ENCODE measurements around the gene SPRED3. TPM values are rescaled to one million over a fixed set of nuclear protein-coding genes. Genes with fewer than 3 reads are reported as not detected.
"Not testable (repeated sequence)": the region's sequence is repeated elsewhere in the genome, so short reads cannot be mapped to it uniquely, and the experiment has no call there.

The SPRED3 gene
- total and polyA plus RNA-seq, 4 donors: under 0.01 to 0.09 TPM; not detected in 2

DNA sequence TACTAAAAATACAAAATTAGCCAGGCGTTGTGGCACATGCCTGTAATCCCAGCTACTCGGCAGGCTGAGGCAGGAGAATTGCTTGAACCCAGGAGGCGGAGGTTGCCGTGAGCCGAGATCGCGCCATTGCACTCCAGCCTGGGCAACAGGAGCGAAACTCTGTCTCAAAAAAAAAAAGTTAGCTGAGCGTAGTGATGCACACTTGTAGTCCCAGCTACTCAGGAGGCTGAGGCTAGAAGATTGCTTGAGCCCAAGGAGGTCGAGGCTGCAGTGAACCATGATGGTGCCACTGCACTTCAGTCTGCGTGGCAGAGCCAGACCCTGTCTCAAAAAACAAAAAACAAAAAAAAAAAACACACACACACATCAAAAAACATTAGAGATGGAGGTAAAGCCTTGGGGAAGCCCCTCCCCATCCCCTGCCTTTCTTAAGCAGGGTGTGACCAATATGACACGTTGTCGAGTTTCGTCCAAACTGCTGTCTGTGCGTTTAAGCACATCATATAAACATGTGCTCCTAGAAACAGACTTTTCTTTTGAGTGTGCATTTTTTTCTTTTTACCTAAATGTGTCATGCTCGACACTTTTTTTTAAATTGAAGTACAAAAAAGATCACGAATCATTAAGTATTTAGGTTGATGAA, 38.7 kb downstream of the SPRED3 start:
- not testable (repeated sequence) for H3K4me3 ChIP-seq (ENCODE audit: low read depth in 1 of 3, low read length in 3 of 3); H3K9ac ChIP-seq (ENCODE audit: low read depth in 1 of 2, low read length in 2 of 2); H3K27me3 ChIP-seq (ENCODE audit: control insufficient read depth in 4 of 4, insufficient read depth in 4 of 4, low read length in 3 of 4); H3K4me1 ChIP-seq (ENCODE audit: control insufficient read depth in 4 of 4, insufficient read depth in 4 of 4, low read length in 3 of 4); DNase-seq (ENCODE audit: low spot score); H3K36me3 ChIP-seq (ENCODE audit: control insufficient read depth in 4 of 4, insufficient read depth in 3 of 4, low read depth in 1 of 4, low read length in 3 of 4); H3K9me3 ChIP-seq (ENCODE audit: control insufficient read depth in 4 of 4, low read length in 3 of 4); H3K27ac ChIP-seq (ENCODE audit: low read depth in 1 of 2, low read length in 2 of 2)
- 76% methylated on average over 17 of the region's 17 CpGs for WGBS

DNA sequence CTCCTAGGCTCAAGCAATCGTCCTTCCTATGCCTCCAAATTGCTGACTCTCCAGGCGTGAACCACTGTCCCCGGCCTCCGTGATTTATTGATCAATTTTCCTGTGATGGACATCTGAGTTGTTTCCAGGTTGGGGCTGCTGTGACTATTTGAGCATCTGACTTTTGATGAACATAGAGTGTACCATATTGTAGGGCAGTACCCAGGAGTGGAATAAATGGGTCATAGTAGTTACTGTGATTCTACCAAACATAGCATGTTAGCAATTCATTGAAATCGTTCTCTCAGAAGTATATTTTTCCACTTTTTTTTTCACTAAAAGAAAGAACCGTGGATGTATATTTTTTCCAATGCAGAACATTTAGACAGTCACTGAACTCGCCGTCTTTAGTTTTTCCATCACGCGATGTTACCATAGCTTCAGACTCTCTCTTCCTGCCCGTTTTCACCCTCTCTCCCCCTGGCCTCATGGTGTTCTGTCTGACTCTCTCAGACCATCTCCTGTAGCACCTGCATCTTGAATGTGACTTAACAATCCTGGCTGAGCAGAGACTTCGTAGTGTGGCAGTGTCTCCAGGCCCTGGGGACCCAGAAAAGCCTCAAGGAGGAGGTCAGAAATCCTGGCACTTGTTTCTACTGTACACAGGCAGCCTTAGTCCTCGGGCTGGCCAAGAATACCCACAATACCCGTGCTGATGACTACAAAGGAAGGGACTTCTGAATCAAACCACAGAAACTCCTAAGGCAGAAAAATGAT, 40.7 kb downstream of the SPRED3 start:
- Histone ChIP-seq H3K9ac (ENCODE audit: low read depth in 1 of 2, low read length in 2 of 2) (no peak overlapping the region), H3K4me3 (ENCODE audit: low read depth in 1 of 3, low read length in 3 of 3) (no peak overlapping the region), H3K27ac (ENCODE audit: low read depth in 1 of 2, low read length in 2 of 2) (no peak overlapping the region), H3K9me3 (ENCODE audit: control insufficient read depth in 4 of 4, low read length in 3 of 4) (no peaks in the 10 kb centered on the region), H3K4me1 (ENCODE audit: control insufficient read depth in 4 of 4, insufficient read depth in 4 of 4, low read length in 3 of 4) (peaks cover 0 to 2% (median 0%) of the 10 kb centered on the region in 4 donors), H3K27me3 (ENCODE audit: control insufficient read depth in 4 of 4, insufficient read depth in 4 of 4, low read length in 3 of 4) (peaks cover 0 to 8% (median under 1%) of the 10 kb centered on the region in 4 donors), H3K36me3 (ENCODE audit: control insufficient read depth in 4 of 4, insufficient read depth in 3 of 4, low read depth in 1 of 4, low read length in 3 of 4) (no peaks in the 10 kb centered on the region)
- DNase-seq (ENCODE audit: low spot score): no peak
- no peak for TF ChIP-seq REST (IDR thresholded peaks at IDR 0.05)
- TF ChIP-seq SP1 (IDR thresholded peaks at IDR 0.05): no peak
- TF ChIP-seq ATF3 (IDR thresholded peaks at IDR 0.05): no peak
- no peak for TF ChIP-seq RXRA (IDR thresholded peaks at IDR 0.05)
- no peak for TF ChIP-seq FOXA1 (IDR thresholded peaks at IDR 0.05)
- TF ChIP-seq, protein P1, sequence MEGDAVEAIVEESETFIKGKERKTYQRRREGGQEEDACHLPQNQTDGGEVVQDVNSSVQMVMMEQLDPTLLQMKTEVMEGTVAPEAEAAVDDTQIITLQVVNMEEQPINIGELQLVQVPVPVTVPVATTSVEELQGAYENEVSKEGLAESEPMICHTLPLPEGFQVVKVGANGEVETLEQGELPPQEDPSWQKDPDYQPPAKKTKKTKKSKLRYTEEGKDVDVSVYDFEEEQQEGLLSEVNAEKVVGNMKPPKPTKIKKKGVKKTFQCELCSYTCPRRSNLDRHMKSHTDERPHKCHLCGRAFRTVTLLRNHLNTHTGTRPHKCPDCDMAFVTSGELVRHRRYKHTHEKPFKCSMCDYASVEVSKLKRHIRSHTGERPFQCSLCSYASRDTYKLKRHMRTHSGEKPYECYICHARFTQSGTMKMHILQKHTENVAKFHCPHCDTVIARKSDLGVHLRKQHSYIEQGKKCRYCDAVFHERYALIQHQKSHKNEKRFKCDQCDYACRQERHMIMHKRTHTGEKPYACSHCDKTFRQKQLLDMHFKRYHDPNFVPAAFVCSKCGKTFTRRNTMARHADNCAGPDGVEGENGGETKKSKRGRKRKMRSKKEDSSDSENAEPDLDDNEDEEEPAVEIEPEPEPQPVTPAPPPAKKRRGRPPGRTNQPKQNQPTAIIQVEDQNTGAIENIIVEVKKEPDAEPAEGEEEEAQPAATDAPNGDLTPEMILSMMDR (IDR thresholded peaks at IDR 0.05; ENCODE audit: low read depth, low read length, missing input control): no peak
- no peak for TF ChIP-seq FOXA2 (IDR thresholded peaks at IDR 0.05)
- TF ChIP-seq EGR1 (IDR thresholded peaks at IDR 0.05; ENCODE audit: low read depth in 2 of 2): no peak
- TF ChIP-seq, protein P2, sequence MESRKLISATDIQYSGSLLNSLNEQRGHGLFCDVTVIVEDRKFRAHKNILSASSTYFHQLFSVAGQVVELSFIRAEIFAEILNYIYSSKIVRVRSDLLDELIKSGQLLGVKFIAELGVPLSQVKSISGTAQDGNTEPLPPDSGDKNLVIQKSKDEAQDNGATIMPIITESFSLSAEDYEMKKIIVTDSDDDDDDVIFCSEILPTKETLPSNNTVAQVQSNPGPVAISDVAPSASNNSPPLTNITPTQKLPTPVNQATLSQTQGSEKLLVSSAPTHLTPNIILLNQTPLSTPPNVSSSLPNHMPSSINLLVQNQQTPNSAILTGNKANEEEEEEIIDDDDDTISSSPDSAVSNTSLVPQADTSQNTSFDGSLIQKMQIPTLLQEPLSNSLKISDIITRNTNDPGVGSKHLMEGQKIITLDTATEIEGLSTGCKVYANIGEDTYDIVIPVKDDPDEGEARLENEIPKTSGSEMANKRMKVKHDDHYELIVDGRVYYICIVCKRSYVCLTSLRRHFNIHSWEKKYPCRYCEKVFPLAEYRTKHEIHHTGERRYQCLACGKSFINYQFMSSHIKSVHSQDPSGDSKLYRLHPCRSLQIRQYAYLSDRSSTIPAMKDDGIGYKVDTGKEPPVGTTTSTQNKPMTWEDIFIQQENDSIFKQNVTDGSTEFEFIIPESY (IDR thresholded peaks at IDR 0.05): no peak
- TF ChIP-seq HNF4G (IDR thresholded peaks at IDR 0.05): no peak
- no peak for TF ChIP-seq HNF4A (conservative IDR thresholded peaks at IDR 0.05)
- TF ChIP-seq NR2F2 (IDR thresholded peaks at IDR 0.05): no peak
- no peak for TF ChIP-seq TAF1 (conservative IDR thresholded peaks at IDR 0.05)
- TF ChIP-seq, protein P3, sequence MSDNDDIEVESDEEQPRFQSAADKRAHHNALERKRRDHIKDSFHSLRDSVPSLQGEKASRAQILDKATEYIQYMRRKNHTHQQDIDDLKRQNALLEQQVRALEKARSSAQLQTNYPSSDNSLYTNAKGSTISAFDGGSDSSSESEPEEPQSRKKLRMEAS (IDR thresholded peaks at IDR 0.05): no peak
- TF ChIP-seq YY1 (IDR thresholded peaks at IDR 0.05): no peak
- no peak for TF ChIP-seq RAD21 (IDR thresholded peaks at IDR 0.05)
- no peak for TF ChIP-seq JUND (IDR thresholded peaks at IDR 0.05)
- no peak for TF ChIP-seq GABPA (IDR thresholded peaks at IDR 0.05 in 1 of 2, conservative IDR thresholded peaks at IDR 0.05 in 1 of 2)
- WGBS: 54% methylated on average over 14 of the region's 14 CpGs

All from liver (tissue), 9 donors.